NCI-H146 (cell line): Measurements from ENCODE around the gene SPSB1.

Experiments
- DNase-seq: peaks from one replicate; lab custom pipeline; 2025; lab: John Stamatoyannopoulos, UW

The SPSB1 gene

DNA sequence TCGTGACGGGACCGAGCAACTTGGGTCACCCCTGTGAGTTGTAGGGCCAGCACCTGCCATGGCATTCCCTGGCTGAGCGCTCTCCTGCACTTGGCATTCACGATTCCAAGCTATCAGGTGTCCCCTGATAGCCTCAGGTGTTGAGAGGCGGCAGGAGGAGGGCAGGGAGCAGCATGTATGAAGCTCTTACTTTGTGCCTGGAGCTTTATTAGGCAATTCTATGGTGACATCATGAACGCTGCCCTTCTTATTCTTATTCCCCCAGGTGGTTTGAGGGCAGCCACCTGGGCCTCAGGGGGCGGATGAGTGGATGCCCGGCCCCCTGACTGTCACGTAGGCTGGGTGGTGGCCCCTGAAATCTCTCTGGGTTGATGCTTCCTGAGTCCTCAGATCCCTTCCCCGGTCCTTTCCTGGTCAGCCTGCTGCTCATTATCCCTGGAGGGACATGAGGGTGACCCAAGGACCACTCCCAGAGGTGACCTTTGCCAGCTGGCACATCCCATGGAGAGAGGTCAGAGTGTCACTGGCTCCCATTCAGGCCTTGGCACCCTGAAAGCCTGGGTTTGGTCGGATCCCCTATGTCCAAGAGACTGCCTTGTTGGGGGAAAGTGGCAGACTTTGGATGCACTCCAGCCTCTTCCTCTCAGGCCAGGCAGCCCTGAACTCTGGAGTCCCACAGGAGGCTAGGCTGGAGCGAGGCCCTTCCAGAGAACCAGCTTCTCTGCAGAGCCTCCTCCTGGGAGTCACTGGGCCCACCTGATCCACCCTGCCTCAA lies 51.9 kb downstream of the SPSB1 start:
- no peak for DNase-seq

DNA sequence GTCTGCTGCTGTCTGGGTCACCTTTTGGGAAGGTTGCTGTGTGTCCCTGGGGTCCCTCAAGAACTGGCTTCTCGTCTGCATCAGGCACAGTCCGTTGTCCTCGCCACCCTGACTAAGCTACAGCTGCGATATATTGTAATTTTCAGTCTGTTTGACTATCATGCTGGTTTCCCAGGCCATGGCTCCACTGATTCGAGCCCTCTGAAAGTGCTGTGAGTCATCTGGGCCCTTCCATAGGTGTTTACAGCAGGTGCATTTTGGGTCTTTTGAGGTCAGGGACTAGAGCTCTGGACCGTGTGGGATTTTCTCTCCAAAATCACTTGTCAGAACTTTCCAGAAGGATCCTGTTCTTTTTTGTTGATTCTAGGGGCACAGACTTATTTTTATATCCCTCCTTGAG lies 52.8 kb downstream of the SPSB1 start:
- no peak for DNase-seq

DNA sequence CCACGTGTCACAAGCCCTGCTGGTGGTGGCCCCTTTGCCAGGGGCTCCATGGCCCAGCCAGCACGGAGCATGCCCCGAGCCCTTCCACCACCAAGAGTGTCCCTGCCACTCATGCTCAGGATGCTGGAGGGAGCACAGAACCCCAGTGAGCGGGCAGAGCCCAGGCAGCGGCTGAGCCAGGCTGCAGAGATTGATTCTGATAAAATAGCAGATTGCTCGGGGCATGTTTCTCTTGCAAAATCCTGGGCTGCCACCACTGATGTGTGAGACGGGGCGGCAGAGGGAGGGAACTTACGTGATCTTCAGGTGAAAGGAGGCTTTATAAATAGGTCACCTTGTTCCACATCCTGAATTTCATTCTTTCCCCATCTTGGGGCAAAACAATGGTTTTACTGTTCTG lies 53.2 kb downstream of the SPSB1 start:
- no peak for DNase-seq

DNA sequence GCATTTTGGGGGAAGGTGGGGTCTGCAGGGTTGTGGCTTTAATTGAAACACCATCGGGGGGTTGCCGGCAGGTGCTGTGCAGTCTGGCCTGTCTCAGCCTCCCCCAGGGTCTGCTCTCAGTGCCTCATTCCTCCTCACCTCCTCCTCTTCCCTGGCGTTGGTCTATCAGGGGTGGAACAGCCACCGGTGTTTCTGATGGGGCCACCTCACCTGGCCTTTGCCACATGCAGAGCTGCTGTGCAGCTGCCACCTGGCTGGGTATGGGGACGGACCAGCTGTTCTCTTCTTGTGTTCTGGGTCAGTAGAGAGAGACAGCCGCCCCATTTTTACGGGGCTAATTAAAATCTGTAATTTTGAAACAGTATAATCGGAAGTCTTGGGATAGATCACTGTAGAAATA lies 53.9 kb downstream of the SPSB1 start:
- no peak for DNase-seq

- DNase-seq = no peak
Measured at GRCh38 chr1:9347095-9347850, 54.6 kb downstream of the SPSB1 start.

DNA sequence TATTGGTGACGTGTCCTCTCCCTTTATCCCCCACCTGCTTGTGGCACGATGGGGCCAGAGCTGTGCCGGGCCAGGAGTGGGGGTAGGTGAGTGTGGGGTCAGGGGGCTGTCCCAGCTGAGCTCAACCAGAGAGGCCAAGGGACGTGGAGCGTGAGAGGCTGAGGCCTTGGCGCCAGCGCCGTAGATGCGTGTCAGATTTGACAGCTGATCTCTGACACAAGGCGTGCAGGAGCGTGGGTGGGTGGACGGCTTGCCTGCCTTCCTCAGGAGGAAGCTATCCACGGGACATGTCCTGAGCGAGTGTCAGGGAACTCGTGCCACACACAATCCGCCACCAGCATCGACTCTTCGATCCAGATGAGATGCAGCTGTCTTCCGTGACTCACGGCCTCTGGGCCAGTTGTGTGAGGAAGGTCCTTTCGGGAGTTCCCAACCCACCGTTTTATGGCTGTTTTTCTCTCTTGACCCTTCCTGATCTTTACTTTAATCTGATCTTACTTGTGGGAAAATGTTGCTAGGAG lies 56.7 kb downstream of the SPSB1 start:
- no peak for DNase-seq

DNA sequence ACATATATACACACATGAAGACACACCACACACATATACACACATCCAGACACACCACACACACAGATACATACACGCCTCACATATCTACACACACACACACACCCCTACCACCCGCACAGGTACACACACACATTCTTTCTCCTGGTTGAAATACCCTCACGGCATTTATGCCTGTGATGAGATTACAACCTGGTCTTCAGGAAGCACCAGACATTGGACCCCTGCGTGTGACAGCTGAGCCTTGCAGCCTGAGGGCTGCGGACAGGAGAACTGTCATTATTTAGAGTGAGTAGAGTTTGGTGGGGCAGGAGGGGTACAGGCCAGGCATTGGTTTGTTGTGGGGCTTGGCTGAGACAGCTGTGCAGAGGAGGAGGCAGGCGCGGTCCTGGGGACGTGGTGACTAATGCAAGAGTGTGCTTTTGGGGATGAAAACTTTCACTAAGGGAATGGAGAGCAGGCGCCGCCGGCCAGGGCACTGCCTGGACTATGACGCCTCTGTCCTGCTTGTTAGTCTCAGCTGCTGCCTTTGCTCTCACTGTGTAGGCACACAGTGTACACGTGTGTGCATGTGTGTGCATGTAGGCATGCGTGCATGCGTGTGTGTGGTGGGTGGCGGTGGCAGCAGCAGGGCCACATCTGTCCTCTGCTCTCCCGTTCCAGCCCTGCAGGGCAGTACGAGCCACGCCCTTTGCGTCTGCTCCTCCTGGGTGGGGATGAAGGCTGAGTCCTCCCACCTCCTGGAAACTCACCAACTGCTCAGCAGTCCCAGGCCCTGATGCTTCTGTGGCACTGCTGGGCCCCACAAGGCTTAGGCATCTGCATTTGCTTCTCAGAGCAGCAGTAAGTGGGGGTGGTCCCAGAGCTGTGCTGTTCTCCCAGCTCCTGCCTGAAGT lies 57.6 kb downstream of the SPSB1 start:
- no peak for DNase-seq

- DNase-seq = no peak
Measured at GRCh38 chr1:9350960-9351359, 58.3 kb downstream of the SPSB1 start.

- DNase-seq = no peak
Measured at GRCh38 chr1:9351654-9352271, 59.1 kb downstream of the SPSB1 start.

DNA sequence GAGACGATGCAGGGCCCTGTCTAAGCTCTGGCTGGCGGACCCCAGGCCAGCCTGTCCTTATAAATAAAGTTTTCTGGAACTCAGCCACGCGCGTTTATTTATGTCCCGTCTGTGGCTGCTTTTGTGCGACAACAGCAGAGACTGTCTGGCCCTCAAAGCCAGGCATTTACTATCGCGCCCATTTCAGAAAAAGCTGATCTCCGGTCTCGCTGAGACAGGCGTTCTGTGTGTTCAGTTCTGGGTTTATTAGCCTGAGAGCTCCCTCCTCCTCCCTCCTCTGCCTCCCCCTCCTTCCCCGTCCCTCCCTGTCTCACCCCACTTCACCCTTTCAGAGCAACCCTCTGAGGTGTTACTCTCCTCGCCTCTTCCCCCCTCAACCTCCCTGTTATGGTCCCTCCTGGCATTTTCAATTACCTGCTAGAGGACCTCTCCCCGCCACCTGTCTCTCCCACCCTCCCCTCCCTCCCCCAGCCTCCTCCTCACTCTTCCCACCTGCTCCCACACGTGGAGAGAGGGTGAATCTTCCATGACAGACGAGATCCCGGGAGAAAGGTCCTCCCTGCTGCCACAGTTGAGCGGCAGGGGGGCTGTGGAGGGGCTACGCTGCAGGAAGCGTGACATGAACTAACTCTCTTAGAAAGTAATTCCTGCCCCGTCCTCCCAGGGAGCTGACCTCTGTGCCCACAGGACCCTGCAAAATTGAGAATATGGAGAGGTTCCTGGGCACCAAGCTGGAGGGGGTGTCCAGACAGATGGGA lies 59.9 kb downstream of the SPSB1 start:
- no peak for DNase-seq

DNA sequence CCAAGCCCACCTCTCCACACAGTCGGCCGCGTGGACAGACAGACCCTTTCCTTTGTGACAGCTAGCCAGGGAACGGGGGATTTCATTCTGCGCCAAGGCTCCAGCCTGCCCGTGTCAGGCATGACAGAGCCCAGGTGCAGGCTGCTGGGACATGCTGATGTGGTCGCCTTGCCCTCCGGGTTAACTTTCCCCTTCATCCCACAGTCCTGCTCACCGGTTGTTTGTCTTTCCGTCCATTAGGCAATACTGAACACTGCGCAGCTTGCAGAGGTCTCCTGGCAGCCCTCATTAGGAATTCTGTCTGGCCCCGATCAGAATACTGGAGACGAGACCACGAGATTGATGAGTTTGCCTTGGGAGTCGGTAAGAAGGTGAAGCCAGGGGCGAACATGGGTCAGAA lies 62.8 kb downstream of the SPSB1 start:
- DNase-seq = no peak

DNA sequence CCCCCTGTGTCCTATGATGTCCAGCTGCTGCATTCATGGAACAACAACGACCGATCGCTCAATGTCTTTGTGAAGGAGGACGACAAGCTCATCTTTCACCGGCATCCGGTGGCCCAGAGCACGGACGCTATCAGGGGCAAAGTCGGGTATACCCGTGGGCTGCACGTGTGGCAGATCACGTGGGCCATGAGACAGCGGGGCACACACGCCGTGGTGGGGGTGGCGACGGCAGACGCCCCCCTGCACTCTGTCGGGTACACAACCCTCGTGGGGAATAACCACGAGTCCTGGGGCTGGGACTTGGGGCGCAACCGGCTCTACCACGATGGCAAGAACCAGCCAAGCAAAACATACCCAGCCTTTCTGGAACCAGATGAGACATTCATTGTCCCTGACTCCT lies 63.3 kb downstream of the SPSB1 start:
- no peak for DNase-seq

DNA sequence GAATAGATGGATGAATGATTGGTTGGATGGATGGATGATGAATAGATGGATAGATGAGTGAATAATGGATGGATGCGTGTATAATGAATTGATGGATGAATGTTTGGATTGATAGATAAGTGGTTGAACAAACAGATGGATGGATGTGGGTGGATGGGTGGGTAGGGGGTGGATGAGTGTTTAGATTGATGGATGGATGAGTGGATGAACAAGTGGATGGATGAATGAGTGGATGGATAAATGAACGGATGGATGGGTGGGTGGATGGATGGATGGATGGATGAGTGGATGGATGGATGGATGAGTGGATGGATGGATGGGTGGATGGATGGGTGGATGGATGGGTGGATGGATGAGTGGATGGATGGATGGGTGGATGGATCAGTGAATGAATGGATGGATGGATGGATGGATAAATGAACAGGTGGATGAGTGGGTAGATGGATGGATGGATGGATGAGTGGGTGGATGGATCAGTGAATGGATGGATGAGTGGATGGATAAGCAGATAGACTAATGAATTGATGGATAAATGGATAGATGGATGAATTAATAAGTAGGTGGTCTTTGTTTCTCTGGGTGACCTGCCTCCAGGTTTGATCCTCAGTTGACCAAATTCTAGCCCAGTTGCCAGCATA lies 64.3 kb downstream of the SPSB1 start:
- no peak for DNase-seq

DNA sequence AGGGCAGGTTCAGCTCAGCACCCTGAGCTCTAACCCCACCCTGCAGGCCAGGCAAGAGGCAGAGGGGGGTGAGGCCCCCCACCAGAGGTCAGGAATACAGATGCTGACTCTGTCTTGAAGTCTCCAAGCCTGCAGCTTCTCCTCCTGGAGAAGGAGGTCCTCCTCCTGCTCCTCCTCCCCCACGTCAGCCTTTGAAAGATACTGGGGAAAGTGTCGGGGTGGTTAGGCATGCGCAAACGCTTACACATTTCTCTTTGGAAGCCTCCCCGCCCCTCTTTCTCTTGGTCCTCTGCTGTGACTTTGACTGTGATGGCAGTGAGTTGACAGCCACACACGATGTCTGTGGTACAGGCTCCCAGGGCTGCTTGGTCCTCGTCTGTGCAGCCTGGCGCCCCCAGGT lies 65.3 kb downstream of the SPSB1 start:
- DNase-seq = no peak

DNA sequence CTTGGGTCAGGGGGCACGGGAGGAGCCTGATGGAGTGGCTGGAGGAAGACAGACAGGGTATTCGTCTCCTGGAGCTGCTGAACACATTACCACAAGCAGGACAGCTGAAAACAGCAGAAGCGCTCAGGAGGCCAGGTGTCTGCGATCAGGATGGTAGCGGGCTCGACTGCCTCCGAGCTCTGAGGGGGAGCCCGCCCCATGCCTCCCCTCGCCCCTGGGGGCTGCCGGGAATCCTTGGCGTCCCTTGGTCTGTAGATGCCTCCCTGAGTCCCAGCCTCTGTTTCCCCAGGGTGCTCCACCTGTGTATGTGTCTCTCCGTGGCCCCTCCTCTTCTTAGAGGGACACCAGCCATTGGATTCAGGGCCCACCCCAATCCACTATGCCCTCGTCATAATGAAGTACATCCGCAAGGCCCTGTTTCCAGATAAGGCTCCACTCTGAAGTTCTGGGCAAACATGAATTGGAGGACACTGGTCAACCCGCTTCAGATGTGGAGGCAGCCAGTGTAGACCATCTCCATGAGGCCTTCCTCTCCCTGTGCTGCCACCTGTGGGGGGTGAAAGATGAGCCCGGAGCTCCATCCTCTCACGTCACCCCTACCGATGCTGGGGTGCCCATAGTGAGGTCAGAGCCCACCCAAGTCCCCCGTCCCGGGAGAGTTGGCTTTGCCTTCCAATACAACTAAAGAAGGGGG lies 67.8 kb downstream of the SPSB1 start:
- DNase-seq = no peak

DNA sequence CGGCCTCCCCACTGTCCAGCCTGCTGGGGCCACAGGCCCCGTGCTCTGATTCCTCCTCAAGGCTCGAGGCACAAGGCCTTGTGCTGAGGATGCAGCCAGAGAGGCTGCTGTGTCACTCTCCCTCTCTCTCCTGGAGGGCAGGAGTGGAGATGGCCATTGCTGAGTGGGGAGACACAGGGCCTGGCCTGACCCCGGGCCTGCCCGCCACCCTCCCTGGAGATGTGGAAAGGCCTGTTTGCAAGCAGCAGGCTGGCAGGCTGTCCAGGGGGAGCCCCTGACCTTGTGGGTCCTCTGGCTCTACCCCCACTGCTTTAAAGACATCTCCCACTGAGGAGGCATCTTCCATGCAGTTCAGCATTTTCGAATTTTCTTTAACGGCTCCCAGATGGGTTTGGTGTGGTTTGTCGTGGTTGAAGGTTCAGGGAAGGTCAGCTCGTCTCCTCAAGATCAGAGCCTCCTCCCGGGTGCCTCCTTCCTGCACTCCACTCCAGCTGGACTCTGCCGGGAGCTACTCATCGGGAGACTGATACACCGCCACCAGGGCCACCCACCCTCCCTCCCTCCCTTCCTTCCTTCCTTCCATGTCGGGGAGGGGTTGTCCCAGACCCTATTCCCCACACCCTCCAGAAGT lies 69.1 kb downstream of the SPSB1 start:
- DNase-seq = no peak

DNA sequence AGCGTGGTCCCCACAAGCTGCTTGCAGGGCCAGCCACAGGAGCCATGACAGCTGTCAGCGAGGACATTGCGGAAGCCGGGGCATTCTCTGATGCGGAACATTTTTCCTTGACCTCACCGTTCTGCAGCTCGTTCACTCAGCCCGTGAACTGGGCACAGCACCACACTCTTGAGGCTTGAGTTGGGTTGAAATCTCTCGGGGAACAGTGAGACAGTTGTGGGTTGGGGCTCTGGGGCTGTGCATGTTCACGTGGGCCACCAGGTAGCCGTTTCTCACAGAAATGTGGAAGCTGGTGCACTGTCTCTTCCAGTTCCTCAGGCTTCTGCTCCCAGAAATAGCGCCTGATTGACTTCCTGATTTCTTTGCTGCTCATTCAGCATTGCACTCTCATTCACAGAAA lies 69.8 kb downstream of the SPSB1 start:
- DNase-seq = no peak

GRCh38 chr1:9363061-9363471 lies 70.4 kb downstream of the SPSB1 start:
- DNase-seq = no peak

DNA sequence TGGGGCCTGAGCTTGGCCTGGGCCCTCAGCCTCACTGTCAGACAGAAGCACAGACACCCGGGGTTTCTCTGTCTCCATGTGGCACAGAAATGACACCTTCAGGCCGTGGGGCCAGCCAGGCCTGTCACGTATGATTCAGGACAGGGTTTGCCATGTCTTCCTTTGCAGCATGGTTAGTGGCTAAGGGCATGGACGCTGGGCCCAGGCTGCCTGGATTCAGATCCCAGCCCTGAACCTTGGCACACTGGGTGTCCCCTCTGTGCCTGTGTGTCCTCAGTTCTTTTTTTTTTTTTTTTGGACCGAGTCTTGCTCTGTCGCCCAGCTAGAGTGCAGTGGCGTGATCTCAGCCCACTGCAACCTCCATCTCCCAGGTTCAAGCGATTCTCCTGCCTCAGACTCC lies 73.6 kb downstream of the SPSB1 start:
- no peak for DNase-seq
